DMS153 (cell line): Measurements from ENCODE around the gene CDKAL1.
"Not testable (repeated sequence)": the region's sequence is repeated elsewhere in the genome, so short reads cannot be mapped to it uniquely, and the experiment has no call there.

Experiments
- DNase-seq: peaks from one replicate; lab custom pipeline; 2025; lab: John Stamatoyannopoulos, UW

Gene CDKAL1

GRCh38 chr6:20708367-20709124 is 174.3 kb downstream of the CDKAL1 start:
- no peak for DNase-seq

GRCh38 chr6:20709451-20709850 is 175.2 kb downstream of the CDKAL1 start:
- peak; percentile 26 for DNase-seq

GRCh38 chr6:20710341-20710740 is 176.1 kb downstream of the CDKAL1 start:
- DNase-seq, result no peak

GRCh38 chr6:20711518-20711917 is 177.3 kb downstream of the CDKAL1 start:
- no peak for DNase-seq

- DNase-seq, result no peak
Measured at GRCh38 chr6:20712011-20712410, 177.8 kb downstream of the CDKAL1 start.

- no peak for DNase-seq
Measured at GRCh38 chr6:20715135-20715806, 181.0 kb downstream of the CDKAL1 start.

- no peak for DNase-seq
Measured at GRCh38 chr6:20716865-20717264, 182.6 kb downstream of the CDKAL1 start.

GRCh38 chr6:20717743-20718142 is 183.5 kb downstream of the CDKAL1 start:
- no peak for DNase-seq

GRCh38 chr6:20718705-20719653 is 184.7 kb downstream of the CDKAL1 start:
- no peak for DNase-seq

- no peak for DNase-seq
Measured at GRCh38 chr6:20719980-20720379, 185.7 kb downstream of the CDKAL1 start.

GRCh38 chr6:20721121-20721520 is 186.9 kb downstream of the CDKAL1 start:
- DNase-seq, result not testable (repeated sequence)

GRCh38 chr6:20722455-20722854 is 188.2 kb downstream of the CDKAL1 start:
- DNase-seq, result no peak

GRCh38 chr6:20723236-20723635 is 189.0 kb downstream of the CDKAL1 start:
- no peak for DNase-seq

GRCh38 chr6:20724443-20725190 is 190.4 kb downstream of the CDKAL1 start:
- no peak for DNase-seq

- not testable (repeated sequence) for DNase-seq
Measured at GRCh38 chr6:20725235-20725634, 191.0 kb downstream of the CDKAL1 start.

- no peak for DNase-seq
Measured at GRCh38 chr6:20729086-20729485, 194.8 kb downstream of the CDKAL1 start.

- not testable (repeated sequence) for DNase-seq
Measured at GRCh38 chr6:20732362-20732761, 198.1 kb downstream of the CDKAL1 start.

GRCh38 chr6:20732896-20733295 is 198.6 kb downstream of the CDKAL1 start:
- no peak for DNase-seq

- no peak for DNase-seq
Measured at GRCh38 chr6:20737912-20738311, 203.7 kb downstream of the CDKAL1 start.

- DNase-seq, result no peak
Measured at GRCh38 chr6:20740088-20740487, 205.8 kb downstream of the CDKAL1 start.

- DNase-seq, result no peak
Measured at GRCh38 chr6:20740727-20741126, 206.5 kb downstream of the CDKAL1 start.

GRCh38 chr6:20741490-20741889 is 207.2 kb downstream of the CDKAL1 start:
- no peak for DNase-seq
